GM23248 (cell line): ENCODE data around the gene CPEB3. TPM values are rescaled to one million over a fixed set of nuclear protein-coding genes. Genes with fewer than 3 reads are reported as not detected.

ENCODE experiments used
- DNase-seq: peaks from one replicate; pipeline ENCODE4 v3.0.0-alpha.2; 2015
- H2AFZ ChIP-seq: fragments of 200-600 bp; sonication (generic); 2 replicates; pipeline ENCODE4 v1.6.1; 2016; ENCODE audit warnings: antibody characterized with exemption
- H3F3A ChIP-seq: fragments of 200-600 bp; sonication (generic); 2 replicates; pipeline ENCODE4 v1.6.1; 2016; ENCODE audit warnings: mild to moderate bottlenecking, antibody characterized with exemption, mixed run types; ENCODE audit not compliant: insufficient read depth
- H3K27ac ChIP-seq: fragments of 200-600 bp; sonication (generic); 2 replicates; pipeline ENCODE4 v1.5.1; 2016; ENCODE audit warnings: mild to moderate bottlenecking
- H3K27me3 ChIP-seq: fragments of 200-600 bp; sonication (generic); replicated peaks from 2 replicates; pipeline ENCODE4 v1.6.1; 2016; ENCODE audit warnings: mild to moderate bottlenecking; ENCODE audit not compliant: insufficient read depth
- H3K36me3 ChIP-seq: fragments of 200-600 bp; sonication (generic); 2 replicates; pipeline ENCODE4 v1.6.1; 2016; ENCODE audit warnings: low read depth, mild to moderate bottlenecking
- H3K4me1 ChIP-seq: fragments of 200-600 bp; sonication (generic); 2 replicates; pipeline ENCODE4 v1.6.1; 2016; ENCODE audit warnings: mild to moderate bottlenecking; ENCODE audit not compliant: insufficient read depth
- H3K4me2 ChIP-seq: fragments of 200-600 bp; sonication (generic); one replicate; pipeline ENCODE4 v1.6.1; 2016; ENCODE audit warnings: mild to moderate bottlenecking; ENCODE audit not compliant: unreplicated experiment
- H3K4me3 ChIP-seq: fragments of 200-600 bp; sonication (generic); 2 replicates; pipeline ENCODE4 v1.5.1; 2016; ENCODE audit warnings: mild to moderate bottlenecking
- H3K79me2 ChIP-seq: fragments of 200-600 bp; sonication (generic); 2 replicates; pipeline ENCODE4 v1.6.1; 2016; ENCODE audit warnings: mild to moderate bottlenecking; ENCODE audit not compliant: insufficient read depth
- H3K9ac ChIP-seq: fragments of 200-600 bp; sonication (generic); 2 replicates; pipeline ENCODE4 v1.6.1; 2016; ENCODE audit warnings: mild to moderate bottlenecking
- H3K9me2 ChIP-seq: fragments of 200-600 bp; sonication (generic); 2 replicates; pipeline ENCODE4 v1.6.1; 2016; ENCODE audit warnings: mixed run types, mild to moderate bottlenecking, moderate library complexity; ENCODE audit not compliant: insufficient read depth
- H3K9me3 ChIP-seq: fragments of 200-600 bp; sonication (generic); one replicate; pipeline ENCODE4 v1.6.1; 2017; ENCODE audit warnings: low read depth
- H4K20me1 ChIP-seq: fragments of 200-600 bp; sonication (generic); 2 replicates; pipeline ENCODE4 v1.6.0; 2016; ENCODE audit not compliant: insufficient read depth
- EZH2 ChIP-seq: fragments of 200-600 bp; sonication (generic); IDR thresholded peaks from 2 replicates; pipeline ENCODE4 v1.6.1; 2018; ENCODE audit warnings: antibody characterized with exemption, mild to moderate bottlenecking; ENCODE audit not compliant: insufficient read depth, poor library complexity, severe bottlenecking
- EZH2phosphoT487 ChIP-seq: fragments of 200-600 bp; sonication (generic); IDR thresholded peaks from 2 replicates; pipeline ENCODE4 v1.6.1; 2018; ENCODE audit warnings: antibody characterized with exemption, moderate library complexity, mild to moderate bottlenecking, low read depth; ENCODE audit not compliant: insufficient read depth
- WGBS, 2 experiments: methylation state at CpG; one replicate each; pipeline ENCODE4 v1.1.6; 2015 to 2017; ENCODE audit warnings: low lambda C conversion rate in 2 of 2, low coverage in 1 of 2; ENCODE audit errors: missing lambda C conversion rate in 2 of 2; 5-methylcytosine and 5-hydroxymethylcytosine counted together
- in situ Hi-C: fragments of 300-500 bp; cut with MboI; formaldehyde crosslinking; loops from 2 replicates; pipeline ENCODE4 v1.15.0; 2020
- polyA plus RNA-seq: library from polyadenylated mRNA; unstranded; fragments of >200 nt; fragmentation: Nextera tagmentation; extraction: Ambion mirVana; gene quantifications from 2 replicates; pipeline ENCODE4 v1.2.1, GENCODE V29; 2016
- total RNA-seq: library from RNA; depleted of rRNA; stranded (reverse); fragments of >200 nt; shearing (Covaris generic); gene quantifications from 2 replicates; pipeline ENCODE4 v1.2.3, GENCODE V29; 2014

Gene CPEB3
- total and polyA plus RNA-seq, 2 experiments from 2014 or later = 0.60 to 1.1 TPM

DNA sequence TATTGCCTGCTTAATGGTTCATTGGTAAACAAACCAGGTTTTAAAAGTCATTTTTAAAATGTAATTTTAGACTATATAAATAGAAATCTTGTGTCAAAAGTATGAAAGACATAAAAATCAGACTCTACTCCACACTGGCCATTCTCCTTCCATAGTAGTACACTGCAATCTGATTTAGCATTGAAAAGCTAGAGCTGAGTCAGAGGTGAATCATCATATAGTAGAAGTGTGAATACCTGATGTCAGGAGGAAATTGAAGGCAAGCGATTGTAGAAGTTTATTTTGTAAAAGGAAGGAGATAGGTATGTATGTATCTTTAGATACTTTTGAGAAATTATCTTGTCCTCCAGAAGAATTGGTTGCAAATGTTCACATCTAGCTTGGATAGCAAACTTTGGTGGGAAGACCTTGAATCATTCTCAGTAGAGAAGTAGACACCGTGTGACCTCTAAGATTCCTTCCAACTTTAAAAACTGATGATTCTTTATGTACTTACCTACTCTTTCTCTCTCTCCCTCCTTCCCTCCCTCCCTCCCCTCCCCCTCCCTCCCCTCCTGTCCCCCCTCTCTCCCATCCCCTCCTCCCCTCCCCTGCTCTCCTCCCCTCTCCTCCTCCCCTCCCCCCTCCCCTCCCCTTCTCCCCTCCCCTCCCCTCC is 279.2 kb downstream of the CPEB3 start:
- TF ChIP-seq EZH2 (no peak), EZH2phosphoT487 (no peak)
- DNase-seq = peak; percentile 81
- H3K27ac ChIP-seq = no peak overlapping the region

DNA sequence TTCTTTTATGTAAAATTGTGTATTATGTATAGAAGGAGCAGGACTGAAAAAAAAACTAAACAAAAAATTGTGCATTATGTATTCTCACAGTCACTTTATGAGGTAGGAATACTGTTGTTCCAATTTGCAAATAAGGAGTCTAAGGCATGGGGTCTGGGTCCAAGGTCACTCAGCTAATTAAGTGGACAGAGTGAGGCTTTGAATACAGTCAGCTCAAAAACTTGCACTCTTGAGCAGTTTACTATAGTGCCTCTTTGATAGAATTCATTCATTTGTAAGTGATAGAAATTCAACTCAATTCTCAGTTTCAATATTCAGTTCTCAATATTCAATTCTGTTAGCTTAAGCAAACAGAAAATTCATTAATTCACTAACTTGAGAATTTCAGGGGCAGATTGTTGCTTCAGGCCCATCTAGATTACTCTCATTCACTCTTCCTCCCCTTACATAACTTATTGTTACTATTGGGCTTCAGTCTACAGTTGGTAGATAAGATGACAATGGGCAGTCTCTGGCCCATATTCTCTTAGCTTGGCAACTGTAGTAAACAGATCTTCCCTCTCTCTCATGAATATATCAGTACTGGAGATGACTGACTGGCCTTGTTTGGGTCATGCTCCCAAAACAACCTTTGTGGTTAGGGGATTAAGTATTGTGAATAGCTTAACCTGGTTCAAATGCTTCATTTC is 280.7 kb downstream of the CPEB3 start:
- peaks cover 4% of the 10 kb centered on the region; the same call in 1 of the 2 replicates for H3K4me1 ChIP-seq
- H3K27ac ChIP-seq = no peak overlapping the region
- in situ Hi-C loops = no loop called here
- H3K9ac ChIP-seq = no peak overlapping the region
- H3K36me3 ChIP-seq = peaks cover 49% of the 10 kb centered on the region
- H3F3A ChIP-seq = peaks cover 18% of the 10 kb centered on the region; the same call in 1 of the 2 replicates
- no peaks in the 10 kb centered on the region for H3K27me3 ChIP-seq
- H3K79me2 ChIP-seq = no peaks in the 10 kb centered on the region
- H2AFZ ChIP-seq = no peak overlapping the region
- no peak overlapping the region for H3K4me2 ChIP-seq
- H4K20me1 ChIP-seq = no peaks in the 10 kb centered on the region
- H3K4me3 ChIP-seq = no peak overlapping the region
- TF ChIP-seq EZH2phosphoT487 (no peak), EZH2 (no peak)
- DNase-seq = no peak
- no peaks in the 10 kb centered on the region for H3K9me2 ChIP-seq
- no peaks in the 10 kb centered on the region for H3K9me3 ChIP-seq

More for the DNA sequence above, 279.2 kb downstream of the CPEB3 start:
- no peak overlapping the region for H3K4me3 ChIP-seq
- peaks cover 13% of the 10 kb centered on the region; the same call in 1 of the 2 replicates for H3F3A ChIP-seq
- no peaks in the 10 kb centered on the region for H3K9me3 ChIP-seq
- H3K4me2 ChIP-seq = no peak overlapping the region
- no peaks in the 10 kb centered on the region for H4K20me1 ChIP-seq
- no peak overlapping the region for H2AFZ ChIP-seq
- no peak overlapping the region for H3K9ac ChIP-seq
- H3K4me1 ChIP-seq = peaks cover 4% of the 10 kb centered on the region; the same call in 1 of the 2 replicates
- H3K79me2 ChIP-seq = no peaks in the 10 kb centered on the region
- 74 to 79% methylated on average over 2 of the region's 2 CpGs for WGBS, 2 experiments
- no peaks in the 10 kb centered on the region for H3K27me3 ChIP-seq
- peaks cover 46% of the 10 kb centered on the region for H3K36me3 ChIP-seq
- in situ Hi-C loops = no loop called here
- no peaks in the 10 kb centered on the region for H3K9me2 ChIP-seq

DNA sequence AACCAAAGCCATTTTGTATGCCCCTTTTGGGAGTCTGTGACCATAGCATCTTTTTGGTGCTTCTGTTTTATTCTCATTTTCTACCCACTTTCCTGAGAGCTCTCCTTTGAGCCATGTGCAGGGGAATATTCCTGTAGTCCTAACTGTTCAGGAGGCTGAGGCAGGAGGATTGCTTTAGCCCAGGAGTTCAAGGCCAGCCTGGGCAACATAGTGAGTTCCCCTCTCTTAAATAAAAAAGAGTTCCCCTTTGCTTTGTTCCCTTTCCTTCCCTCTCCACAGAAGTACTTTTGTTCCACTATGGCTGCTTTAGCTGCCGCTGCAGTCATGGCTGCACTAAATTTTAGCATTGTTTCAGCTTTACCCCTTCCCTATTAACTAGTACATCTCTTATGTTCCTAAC is 281.4 kb downstream of the CPEB3 start:
- Histone ChIP-seq H3K27ac (no peak overlapping the region), H3K27me3 (no peaks in the 10 kb centered on the region), H3K9ac (no peak overlapping the region), H3K4me1 (peaks cover 4% of the 10 kb centered on the region; the same call in 1 of the 2 replicates), H4K20me1 (no peaks in the 10 kb centered on the region), H2AFZ (no peak overlapping the region), H3K9me3 (no peaks in the 10 kb centered on the region), H3F3A (peaks cover 18% of the 10 kb centered on the region; the same call in 1 of the 2 replicates), H3K4me2 (no peak overlapping the region), H3K36me3 (peaks cover 43% of the 10 kb centered on the region), H3K4me3 (no peak overlapping the region), H3K9me2 (no peaks in the 10 kb centered on the region), H3K79me2 (no peaks in the 10 kb centered on the region)
- in situ Hi-C loops = no loop called here
- DNase-seq = no peak
- WGBS, 2 experiments = 94 to 100% methylated on average over 1 of the region's 1 CpG
- TF ChIP-seq EZH2phosphoT487 (no peak), EZH2 (no peak)

DNA sequence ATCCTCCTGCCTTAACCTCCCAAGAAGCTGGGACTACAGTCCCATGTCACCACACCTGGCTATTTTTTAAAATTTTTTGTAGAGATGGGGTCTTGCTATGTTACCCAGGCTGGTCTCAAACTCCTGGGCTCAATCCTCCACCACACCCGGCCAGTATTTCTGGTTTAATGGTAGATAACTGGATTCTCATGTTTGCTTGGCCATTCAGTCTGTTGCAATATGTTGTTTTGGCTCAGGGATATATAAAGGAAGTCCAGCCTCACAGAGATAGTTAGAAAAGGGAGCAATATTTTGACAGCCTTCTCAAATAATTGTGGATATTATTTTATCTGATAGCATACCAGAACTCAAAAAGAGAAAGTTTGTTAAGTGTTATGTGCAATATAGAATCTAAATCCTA is 284.9 kb downstream of the CPEB3 start:
- H3K4me1 ChIP-seq = no peaks in the 10 kb centered on the region
- H3K4me2 ChIP-seq = no peak overlapping the region
- WGBS, 2 experiments = 85 to 89% methylated on average over 1 of the region's 1 CpG
- TF ChIP-seq EZH2 (no peak), EZH2phosphoT487 (no peak)
- H3K27me3 ChIP-seq = no peaks in the 10 kb centered on the region
- H3K9me3 ChIP-seq = no peaks in the 10 kb centered on the region
- no peak overlapping the region for H3K27ac ChIP-seq
- H3K36me3 ChIP-seq = peaks cover 47% of the 10 kb centered on the region
- no peak for DNase-seq
- H4K20me1 ChIP-seq = no peaks in the 10 kb centered on the region
- no peak overlapping the region for H3K9ac ChIP-seq
- in situ Hi-C loops = no loop called here
- H3K4me3 ChIP-seq = no peak overlapping the region
- peaks cover 16% of the 10 kb centered on the region; the same call in 1 of the 2 replicates for H3F3A ChIP-seq
- H3K9me2 ChIP-seq = no peaks in the 10 kb centered on the region
- H2AFZ ChIP-seq = no peak overlapping the region
- no peaks in the 10 kb centered on the region for H3K79me2 ChIP-seq
